GM12878 (cell line): ENCODE results near the gene ZNF878. TPM values are rescaled to one million over a fixed set of nuclear protein-coding genes. Genes with fewer than 3 reads are reported as not detected.

Source experiments
- ATAC-seq: fragments of 200-7000 bp; cut with Tn5 transposase; 3 replicates; pipeline ENCODE4 v1.9.1; 2020; ENCODE audit warnings: mild to moderate bottlenecking, moderate library complexity
- BruUV-seq: library from RNA; stranded (reverse); fragments of 400-500 nt; replicated peaks from 2 replicates; lab custom pipeline; 2021; lab: Mats Ljungman, UMichigan
- CTCF ChIA-PET: fragments of 300-600 bp; sonication (Branson Sonifier 250); formaldehyde crosslinking; extraction: SDS; loops from one replicate; lab custom pipeline; 2021; ENCODE audit warnings: inconsistent platforms; lab: Yijun Ruan, JAX
- POLR2A ChIA-PET: fragments of 350-600 bp; formaldehyde crosslinking; extraction: SDS; loops from one replicate; lab custom pipeline; 2021; ENCODE audit warnings: inconsistent platforms; lab: Charles Lee
- RAD21 ChIA-PET: fragments of 300-600 bp; sonication (Branson Sonifier 250); formaldehyde crosslinking; loops from one replicate; lab custom pipeline; 2023; ENCODE audit warnings: antibody characterized with exemption; ENCODE audit not compliant: unreplicated experiment; lab: Charles Lee
- SMC1A ChIA-PET: fragments of 300-600 bp; sonication (Branson Sonifier 250); formaldehyde crosslinking; loops from one replicate; lab custom pipeline; 2023; ENCODE audit not compliant: unreplicated experiment, uncharacterized antibody; lab: Charles Lee
- DNase-seq: peaks from one replicate; pipeline ENCODE4 v3.0.0-alpha.2; 2011; ENCODE audit warnings: low read depth, low spot score
- FAIRE-seq: peaks from 3 replicates; lab custom pipeline; 2011; peaks lifted over from hg19 to GRCh38; lab: Jason Lieb, UNC
- H2AFZ ChIP-seq: 2 replicates; pipeline ENCODE4 v1.6.0; 2011; ENCODE audit warnings: low read depth, low read length, control low read depth; ENCODE audit not compliant: control insufficient read depth
- H3K27ac ChIP-seq: 2 replicates; pipeline ENCODE4 v1.5.1; 2011; ENCODE audit warnings: control low read depth; ENCODE audit not compliant: control insufficient read depth, insufficient read depth
- H3K27me3 ChIP-seq, 2 experiments: replicated peaks in 1 of 2; 2 replicates each; pipeline versions ENCODE4 v1.6.0 to v1.6.1; 2011; ENCODE audit warnings: low read length in 1 of 2; ENCODE audit not compliant: control insufficient read depth in 2 of 2, insufficient read depth in 2 of 2
- H3K36me3 ChIP-seq, 2 experiments: 2 replicates each; pipeline ENCODE4 v1.5.1; 2011; ENCODE audit warnings: low read length in 1 of 2; ENCODE audit not compliant: control insufficient read depth in 2 of 2, insufficient read depth in 2 of 2
- H3K4me1 ChIP-seq: 2 replicates; pipeline ENCODE4 v1.6.1; 2011; ENCODE audit warnings: mild to moderate bottlenecking, low read length, moderate library complexity, mixed read lengths; ENCODE audit not compliant: control insufficient read depth, insufficient read depth
- H3K4me2 ChIP-seq: 2 replicates; pipeline ENCODE4 v1.6.0; 2011; ENCODE audit warnings: control low read depth; ENCODE audit not compliant: control insufficient read depth, insufficient read depth
- H3K4me3 ChIP-seq: fragments of 200-600 bp; sonication (generic); 2 replicates; pipeline ENCODE4 v1.5.1; 2016
- H3K79me2 ChIP-seq: 2 replicates; pipeline ENCODE4 v1.6.0; 2011; ENCODE audit warnings: low read length; ENCODE audit not compliant: control insufficient read depth, insufficient read depth
- H3K9ac ChIP-seq: 2 replicates; pipeline ENCODE4 v1.8.0; 2011; ENCODE audit warnings: low read length, control low read depth, mixed read lengths; ENCODE audit not compliant: control insufficient read depth, insufficient read depth
- H3K9me3 ChIP-seq: replicated peaks from 3 replicates; pipeline ENCODE4 v1.5.1; 2011; ENCODE audit warnings: mild to moderate bottlenecking, low read length; ENCODE audit not compliant: control insufficient read depth, insufficient read depth
- H4K20me1 ChIP-seq: 2 replicates; pipeline ENCODE4 v1.6.0; 2011; ENCODE audit not compliant: control insufficient read depth, insufficient read depth
- EZH2 ChIP-seq: IDR thresholded peaks from 2 replicates; pipeline ENCODE4 v1.6.1; 2012; ENCODE audit warnings: low read depth, mild to moderate bottlenecking, control low read depth, inconsistent platforms, low read length, borderline replicate concordance; ENCODE audit not compliant: control insufficient read depth
- HCFC1 ChIP-seq: fragments of 150-350 bp; IDR thresholded peaks from 2 replicates; pipeline ENCODE4 v1.6.1; 2014; ENCODE audit warnings: low read length
- HDAC2 ChIP-seq: fragments of 200-600 bp; sonication (generic); IDR thresholded peaks from 2 replicates; pipeline ENCODE4 v1.6.1; 2017
- RAD21 ChIP-seq: IDR thresholded peaks from 2 replicates; pipeline ENCODE4 v1.6.1; 2011; ENCODE audit warnings: mild to moderate bottlenecking, low read depth, low read length, moderate library complexity; ENCODE audit not compliant: insufficient read depth
- SMC3 ChIP-seq: IDR thresholded peaks from 2 replicates; pipeline ENCODE4 v1.6.1; 2011; ENCODE audit warnings: low read length, improper control_type of control experiment, borderline replicate concordance
- YY1 ChIP-seq: IDR thresholded peaks from 2 replicates; pipeline ENCODE4 v1.6.1; 2011; ENCODE audit warnings: low read depth, mild to moderate bottlenecking, low read length
- WGBS: methylation state at CpG from one replicate; pipeline ENCODE4 v1.1.6; 2016; ENCODE audit warnings: low lambda C conversion rate; ENCODE audit not compliant: insufficient replicate concordance, insufficient coverage; ENCODE audit errors: missing lambda C conversion rate; 5-methylcytosine and 5-hydroxymethylcytosine counted together
- in situ Hi-C: fragments of 300-500 bp; cut with MboI; formaldehyde crosslinking; loops from 9 replicates; pipeline ENCODE4 v1.14.3; 2018; ENCODE audit warnings: mixed read lengths
- intact Hi-C: fragments of 100-400 bp; cut with micrococcal nuclease; formaldehyde crosslinking; loops from one replicate; pipeline ENCODE4 v1.14.2; 2022; ENCODE audit not compliant: unreplicated experiment
- polyA plus RNA-seq, 11 experiments: library from polyadenylated mRNA; depleted of rRNA in 4 of 11; unstranded in 6 of 11; stranded (reverse) in 5 of 11; fragments of >200 nt; fragmentation: Nextera tagmentation in 4 of 11; fragmentation: Illumina TruSeq in 1 of 11; extraction: Ambion mirVana in 4 of 11; extraction: Trizol in 1 of 11; gene quantifications; 1 replicate in 1 of 11; 2 replicates in 10 of 11; pipeline versions ENCODE4 v1.2.1 to v1.2.3, GENCODE V29; 2011 to 2016; ENCODE audit warnings: inconsistent platforms in 2 of 11, missing spikeins in 2 of 11, low read depth in 1 of 11
- total RNA-seq, 4 experiments: library from RNA; depleted of rRNA in 3 of 4; stranded (reverse); fragments of >200 nt in 3 of 4; fragmentation: Illumina TruSeq in 1 of 4; extraction: Trizol in 1 of 4; gene quantifications; 2 replicates each; pipeline versions ENCODE4 v1.2.1 to v1.2.3, GENCODE V29; 2013 to 2021
- TF ChIP-seq, protein P1 (sequence below): fragments of 450-650 bp; IDR thresholded peaks from 2 replicates; pipeline ENCODE4 v1.6.1; 2017; ENCODE audit warnings: mild to moderate bottlenecking, moderate library complexity
- TF ChIP-seq, protein P2 (sequence below): IDR thresholded peaks from 2 replicates; pipeline ENCODE4 v1.6.1; 2011; ENCODE audit warnings: low read depth, mild to moderate bottlenecking, low read length, moderate library complexity, borderline replicate concordance; ENCODE audit errors: extremely low read depth
- TF ChIP-seq, protein P3 (sequence below), 3 experiments: IDR thresholded peaks in 2 of 3; conservative IDR thresholded peaks in 1 of 3; 2 replicates each; pipeline ENCODE4 v1.5.1; 2011; ENCODE audit warnings: low read depth in 3 of 3, low read length in 3 of 3, mild to moderate bottlenecking in 3 of 3, control low read depth in 2 of 3, moderate library complexity in 2 of 3, inconsistent platforms in 1 of 3, mixed read lengths in 1 of 3; ENCODE audit not compliant: control insufficient read depth in 2 of 3, insufficient read depth in 1 of 3; ENCODE audit errors: extremely low read depth in 1 of 3

Gene ZNF878
- total and polyA plus RNA-seq, 10 of the 15 experiments (the other 5 are each of a cell fraction or from before 2014, with no cell fraction given): 0.24 to 1.3 (median 0.71) TPM

DNA sequence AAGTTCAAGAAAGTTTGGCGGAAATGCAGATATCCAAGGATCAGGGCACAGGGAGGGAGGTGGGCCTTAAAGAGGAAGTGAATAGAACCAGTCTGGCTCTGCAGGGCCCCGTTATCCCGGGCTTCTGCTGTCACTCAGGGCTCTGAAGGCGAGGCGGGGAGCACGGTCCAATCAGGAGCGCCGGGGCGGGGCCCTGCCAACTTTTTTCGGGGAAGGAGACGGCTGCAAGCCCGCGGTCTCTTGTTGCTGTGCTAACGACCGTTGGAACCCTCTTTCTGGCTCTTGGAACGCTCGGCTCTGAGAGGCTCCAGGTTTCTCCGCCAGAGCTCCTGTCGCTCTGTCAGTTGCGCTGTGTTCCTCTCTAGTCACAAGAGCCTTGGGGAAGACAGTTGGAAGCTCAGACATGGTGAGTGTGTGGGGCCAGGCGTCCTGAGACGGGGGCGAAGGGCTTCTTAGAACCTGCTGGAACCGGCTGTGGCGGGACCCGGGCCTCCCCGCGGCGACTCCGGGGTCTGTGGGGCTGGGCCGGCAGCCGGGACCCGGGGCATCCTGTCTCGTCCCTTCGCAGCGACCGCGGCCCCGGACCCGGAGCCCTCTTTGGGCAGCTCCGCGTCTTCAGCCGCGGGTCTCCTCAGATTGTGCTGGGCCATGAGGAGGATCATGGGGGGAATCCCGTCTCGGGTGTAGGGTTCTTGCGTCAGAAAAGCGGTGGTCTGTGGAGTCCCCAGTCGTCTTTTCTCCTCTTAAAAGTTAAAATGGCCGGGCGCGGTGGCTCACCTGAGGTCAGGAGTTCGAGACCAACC lies 39.5 kb upstream of the ZNF878 start (continued):
- TF ChIP-seq, protein P1, sequence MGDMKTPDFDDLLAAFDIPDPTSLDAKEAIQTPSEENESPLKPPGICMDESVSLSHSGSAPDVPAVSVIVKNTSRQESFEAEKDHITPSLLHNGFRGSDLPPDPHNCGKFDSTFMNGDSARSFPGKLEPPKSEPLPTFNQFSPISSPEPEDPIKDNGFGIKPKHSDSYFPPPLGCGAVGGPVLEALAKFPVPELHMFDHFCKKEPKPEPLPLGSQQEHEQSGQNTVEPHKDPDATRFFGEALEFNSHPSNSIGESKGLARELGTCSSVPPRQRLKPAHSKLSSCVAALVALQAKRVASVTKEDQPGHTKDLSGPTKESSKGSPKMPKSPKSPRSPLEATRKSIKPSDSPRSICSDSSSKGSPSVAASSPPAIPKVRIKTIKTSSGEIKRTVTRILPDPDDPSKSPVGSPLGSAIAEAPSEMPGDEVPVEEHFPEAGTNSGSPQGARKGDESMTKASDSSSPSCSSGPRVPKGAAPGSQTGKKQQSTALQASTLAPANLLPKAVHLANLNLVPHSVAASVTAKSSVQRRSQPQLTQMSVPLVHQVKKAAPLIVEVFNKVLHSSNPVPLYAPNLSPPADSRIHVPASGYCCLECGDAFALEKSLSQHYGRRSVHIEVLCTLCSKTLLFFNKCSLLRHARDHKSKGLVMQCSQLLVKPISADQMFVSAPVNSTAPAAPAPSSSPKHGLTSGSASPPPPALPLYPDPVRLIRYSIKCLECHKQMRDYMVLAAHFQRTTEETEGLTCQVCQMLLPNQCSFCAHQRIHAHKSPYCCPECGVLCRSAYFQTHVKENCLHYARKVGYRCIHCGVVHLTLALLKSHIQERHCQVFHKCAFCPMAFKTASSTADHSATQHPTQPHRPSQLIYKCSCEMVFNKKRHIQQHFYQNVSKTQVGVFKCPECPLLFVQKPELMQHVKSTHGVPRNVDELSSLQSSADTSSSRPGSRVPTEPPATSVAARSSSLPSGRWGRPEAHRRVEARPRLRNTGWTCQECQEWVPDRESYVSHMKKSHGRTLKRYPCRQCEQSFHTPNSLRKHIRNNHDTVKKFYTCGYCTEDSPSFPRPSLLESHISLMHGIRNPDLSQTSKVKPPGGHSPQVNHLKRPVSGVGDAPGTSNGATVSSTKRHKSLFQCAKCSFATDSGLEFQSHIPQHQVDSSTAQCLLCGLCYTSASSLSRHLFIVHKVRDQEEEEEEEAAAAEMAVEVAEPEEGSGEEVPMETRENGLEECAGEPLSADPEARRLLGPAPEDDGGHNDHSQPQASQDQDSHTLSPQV: no peak
- TF ChIP-seq EZH2 (no peak), HDAC2 (no peak), HCFC1 (no peak)
- TF ChIP-seq, protein P2, sequence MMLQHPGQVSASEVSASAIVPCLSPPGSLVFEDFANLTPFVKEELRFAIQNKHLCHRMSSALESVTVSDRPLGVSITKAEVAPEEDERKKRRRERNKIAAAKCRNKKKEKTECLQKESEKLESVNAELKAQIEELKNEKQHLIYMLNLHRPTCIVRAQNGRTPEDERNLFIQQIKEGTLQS: no peak

DNA sequence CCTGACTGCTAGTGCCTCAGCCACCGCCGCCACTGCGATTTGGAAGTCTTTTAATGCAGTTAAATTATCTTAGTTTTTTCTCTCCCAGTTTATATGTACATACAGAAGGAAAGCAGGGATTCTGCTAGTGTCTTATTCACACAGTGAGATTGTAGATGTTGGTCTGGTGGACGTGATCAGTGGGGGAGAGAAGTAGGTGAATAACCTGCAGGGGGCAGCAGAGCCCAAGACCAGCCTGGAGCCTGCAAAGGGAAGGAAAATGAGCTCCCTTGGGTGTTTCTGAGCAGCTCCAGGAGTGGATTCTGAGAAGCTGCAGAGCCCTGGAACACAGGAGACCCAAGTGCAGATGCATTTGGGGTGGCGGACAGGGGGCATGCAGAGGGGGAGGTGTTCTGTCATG lies 38.0 kb upstream of the ZNF878 start:
- peak; percentile 52 for ATAC-seq
- in situ Hi-C loops: no loop called here
- H3K27me3 ChIP-seq: no peaks in the 10 kb centered on the region
- peaks cover 4% of the 10 kb centered on the region; the same call in 2 of the 3 replicates for H3K9me3 ChIP-seq
- no peaks in the 10 kb centered on the region for H3K36me3 ChIP-seq
- no peak overlapping the region for H3K4me2 ChIP-seq
- no TSS peak for BruUV-seq
- intact Hi-C loops: loop anchor here (2.0 kb wide), 1 partner anchor 50 kb away; the partner anchor contains the start of gene ZNF20
- WGBS: 41% methylated on average over 5 of the region's 5 CpGs
- H3K4me1 ChIP-seq: no peaks in the 10 kb centered on the region
- H3K27ac ChIP-seq: no peak overlapping the region
- H3K79me2 ChIP-seq: no peaks in the 10 kb centered on the region
- no peak for FAIRE-seq
- RAD21 ChIA-PET: interaction anchor here (1.0 to 1.4 kb wide), 4 partner anchors 50 to 242 kb away, joined by 3 to 18 read pairs (median 5); partner anchors contain the start of genes ZNF20 and ZNF700
- no peak overlapping the region for H2AFZ ChIP-seq
- peak; percentile 11 for DNase-seq
- peak; percentile 73 for TF ChIP-seq RAD21
- TF ChIP-seq YY1: 0 out of 2 replicates have a peak, but pooled peaks have one; percentile 22
- TF ChIP-seq, protein P3, sequence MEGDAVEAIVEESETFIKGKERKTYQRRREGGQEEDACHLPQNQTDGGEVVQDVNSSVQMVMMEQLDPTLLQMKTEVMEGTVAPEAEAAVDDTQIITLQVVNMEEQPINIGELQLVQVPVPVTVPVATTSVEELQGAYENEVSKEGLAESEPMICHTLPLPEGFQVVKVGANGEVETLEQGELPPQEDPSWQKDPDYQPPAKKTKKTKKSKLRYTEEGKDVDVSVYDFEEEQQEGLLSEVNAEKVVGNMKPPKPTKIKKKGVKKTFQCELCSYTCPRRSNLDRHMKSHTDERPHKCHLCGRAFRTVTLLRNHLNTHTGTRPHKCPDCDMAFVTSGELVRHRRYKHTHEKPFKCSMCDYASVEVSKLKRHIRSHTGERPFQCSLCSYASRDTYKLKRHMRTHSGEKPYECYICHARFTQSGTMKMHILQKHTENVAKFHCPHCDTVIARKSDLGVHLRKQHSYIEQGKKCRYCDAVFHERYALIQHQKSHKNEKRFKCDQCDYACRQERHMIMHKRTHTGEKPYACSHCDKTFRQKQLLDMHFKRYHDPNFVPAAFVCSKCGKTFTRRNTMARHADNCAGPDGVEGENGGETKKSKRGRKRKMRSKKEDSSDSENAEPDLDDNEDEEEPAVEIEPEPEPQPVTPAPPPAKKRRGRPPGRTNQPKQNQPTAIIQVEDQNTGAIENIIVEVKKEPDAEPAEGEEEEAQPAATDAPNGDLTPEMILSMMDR (IDR thresholded peaks at IDR 0.05 in 2 of 3, conservative IDR thresholded peaks at IDR 0.05 in 1 of 3; ENCODE audit: control insufficient read depth in 2 of 3, extremely low read depth in 1 of 3, insufficient read depth in 1 of 3, low read depth in 3 of 3, low read length in 3 of 3): peak; percentile 49 to 60 (median 55)
- peak; percentile 69 for TF ChIP-seq SMC3
- TF ChIP-seq HDAC2: no peak
- POLR2A ChIA-PET: interaction anchor here (1.0 kb wide), 1 partner anchor 50 kb away, joined by 4 read pairs; the partner anchor contains the start of gene ZNF20
- H3K9ac ChIP-seq: no peak overlapping the region
- SMC1A ChIA-PET: interaction anchor here (0.6 to 2.6 kb wide), 8 partner anchors 12 to 166 kb away, joined by 3 to 20 read pairs (median 4); partner anchors contain the start of genes ZNF20 and ZNF700
- no peaks in the 10 kb centered on the region for H4K20me1 ChIP-seq
- CTCF ChIA-PET: interaction anchor here (0.6 to 4.1 kb wide), 22 partner anchors 10 to 472 kb away, joined by 3 to 33 read pairs (median 4); partner anchors contain the start of genes ZNF136, ZNF20 and ZNF700
- no peak overlapping the region for H3K4me3 ChIP-seq
